Right lobe of liver (tissue), 6 donors: ENCODE measurements around the gene YOD1. TPM values are rescaled to one million over a fixed set of nuclear protein-coding genes. Genes with fewer than 3 reads are reported as not detected.
A peak's percentile ranks its signal among the peaks of the same experiment; 100 is the strongest.

Experiments
- ATAC-seq, 4 donors: fragments of 200-7000 bp; cut with Tn5 transposase; one replicate each; pipeline ENCODE4 v1.9.1; 2020; ENCODE audit warnings: mild to moderate bottlenecking in 4 of 4, moderate library complexity in 4 of 4
- DNase-seq, 3 donors: peaks; one replicate each; pipeline ENCODE4 v3.0.0-alpha.2; 2020
- H3K27ac ChIP-seq, 3 donors: fragments of 200-600 bp; one replicate each; pipeline ENCODE4 v1.8.0; 2022
- H3K27me3 ChIP-seq, 2 donors: fragments of 200-600 bp; one replicate each; pipeline ENCODE4 v1.8.0; 2022
- H3K36me3 ChIP-seq, 4 donors: fragments of 200-600 bp; sonication (generic) in 1 of 4; one replicate each; pipeline versions ENCODE4 v1.5.1 to v1.8.0; 2017 to 2022; ENCODE audit warnings: control low read depth in 1 of 4
- H3K4me1 ChIP-seq, 4 donors: fragments of 200-600 bp; sonication (generic) in 1 of 4; one replicate each; pipeline versions ENCODE4 v1.5.1 to v1.8.0; 2017 to 2022; ENCODE audit warnings: control low read depth in 1 of 4
- H3K4me3 ChIP-seq, 3 donors: fragments of 200-600 bp; one replicate each; pipeline ENCODE4 v1.8.0; 2022
- H3K9me3 ChIP-seq, 4 donors: fragments of 200-600 bp; sonication (generic) in 1 of 4; one replicate each; pipeline versions ENCODE4 v1.5.1 to v1.8.0; 2017 to 2022; ENCODE audit warnings: control low read depth in 1 of 4
- POLR2A ChIP-seq: fragments of 450-650 bp; IDR thresholded peaks from one replicate; pipeline ENCODE4 v1.6.1; 2017; ENCODE audit warnings: antibody characterized with exemption, mild to moderate bottlenecking
- WGBS: methylation state at CpG from one replicate; pipeline ENCODE4 v1.1.6; 2018; ENCODE audit warnings: low coverage, low lambda C conversion rate; ENCODE audit not compliant: insufficient coverage; ENCODE audit errors: missing lambda C conversion rate; 5-methylcytosine and 5-hydroxymethylcytosine counted together
- intact Hi-C, 2 donors: fragments of 100-400 bp; cut with DNase I; formaldehyde crosslinking; loops; one replicate each; pipeline versions ENCODE4 v1.11.2 to v1.14.1; 2022
- total RNA-seq, 6 experiments: library from RNA; depleted of rRNA in 2 of 6; stranded (reverse); fragments of >200 nt in 2 of 6; fragmentation: NEBNext Ultra II Directional in 3 of 6; extraction: Animal tissue kit (Norgen Biotek cat#: 25700) in 3 of 6; gene quantifications; one replicate each; pipeline versions ENCODE4 v1.1.0 to v1.2.4, GENCODE V29; 2016 to 2023
- TF ChIP-seq, protein P1 (sequence below), 4 donors: fragments of 200-600 bp in 3 of 4; fragments of 450-650 bp in 1 of 4; IDR thresholded peaks; one replicate each; pipeline versions ENCODE4 v1.5.1 to v1.8.0; 2016 to 2022; ENCODE audit warnings: antibody characterized with exemption in 4 of 4, mild to moderate bottlenecking in 2 of 4
- donor health status: DM: no; HTN: yes; CAD: no.
- donor health status: DM: no; HTN: no; CAD: no.
- donor health status: DM: no; HTN: no; CAD: no.
- donor health status: DM: no; HTN: yes; CAD: no.
- donor health status: DM: no; HTN: yes; CAD: no.

YOD1 gene
- total RNA-seq, 6 experiments from 2014 or later = 3.0 to 4.8 (median 3.5) TPM

DNA sequence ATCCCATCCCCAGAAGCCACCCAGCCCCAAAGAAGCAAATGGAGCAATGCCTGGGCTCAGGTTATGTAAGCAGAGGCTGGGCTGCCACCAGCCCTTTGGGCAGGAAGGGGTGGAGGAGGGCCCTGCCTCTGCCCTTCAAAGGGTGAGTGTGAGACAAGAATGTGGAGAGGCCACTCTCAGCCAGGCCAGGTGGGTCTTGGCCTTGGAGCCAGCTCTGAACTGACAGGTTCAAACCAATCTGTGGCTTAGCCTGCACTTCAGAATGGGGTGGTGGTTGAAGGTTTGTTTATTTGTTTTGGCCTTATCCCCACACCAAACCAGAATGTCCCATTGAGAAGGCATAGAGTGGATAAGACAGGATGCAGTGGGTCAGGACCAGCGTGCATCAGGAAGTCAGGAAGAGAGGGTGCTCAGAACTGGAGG, 48.3 kb downstream of the YOD1 start:
- H3K36me3 ChIP-seq = no peaks in the 10 kb centered on the region
- H3K4me3 ChIP-seq = no peak overlapping the region
- TF ChIP-seq, protein P1, sequence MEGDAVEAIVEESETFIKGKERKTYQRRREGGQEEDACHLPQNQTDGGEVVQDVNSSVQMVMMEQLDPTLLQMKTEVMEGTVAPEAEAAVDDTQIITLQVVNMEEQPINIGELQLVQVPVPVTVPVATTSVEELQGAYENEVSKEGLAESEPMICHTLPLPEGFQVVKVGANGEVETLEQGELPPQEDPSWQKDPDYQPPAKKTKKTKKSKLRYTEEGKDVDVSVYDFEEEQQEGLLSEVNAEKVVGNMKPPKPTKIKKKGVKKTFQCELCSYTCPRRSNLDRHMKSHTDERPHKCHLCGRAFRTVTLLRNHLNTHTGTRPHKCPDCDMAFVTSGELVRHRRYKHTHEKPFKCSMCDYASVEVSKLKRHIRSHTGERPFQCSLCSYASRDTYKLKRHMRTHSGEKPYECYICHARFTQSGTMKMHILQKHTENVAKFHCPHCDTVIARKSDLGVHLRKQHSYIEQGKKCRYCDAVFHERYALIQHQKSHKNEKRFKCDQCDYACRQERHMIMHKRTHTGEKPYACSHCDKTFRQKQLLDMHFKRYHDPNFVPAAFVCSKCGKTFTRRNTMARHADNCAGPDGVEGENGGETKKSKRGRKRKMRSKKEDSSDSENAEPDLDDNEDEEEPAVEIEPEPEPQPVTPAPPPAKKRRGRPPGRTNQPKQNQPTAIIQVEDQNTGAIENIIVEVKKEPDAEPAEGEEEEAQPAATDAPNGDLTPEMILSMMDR (IDR thresholded peaks at IDR 0.05) = no peak
- no peak for TF ChIP-seq POLR2A
- peak in 1 of 3 donors; percentile 36 for DNase-seq
- H3K27me3 ChIP-seq = no peaks in the 10 kb centered on the region
- H3K4me1 ChIP-seq = peaks cover 0 to 18% (median 6%) of the 10 kb centered on the region in 4 donors
- intact Hi-C loops = no loop called here
- H3K9me3 ChIP-seq = no peaks in the 10 kb centered on the region
- ATAC-seq = peak; percentile 20 to 55 (median 32)
- no CpG with 5 or more reads among the region's 1 CpG for WGBS
- H3K27ac ChIP-seq = no peak overlapping the region

DNA sequence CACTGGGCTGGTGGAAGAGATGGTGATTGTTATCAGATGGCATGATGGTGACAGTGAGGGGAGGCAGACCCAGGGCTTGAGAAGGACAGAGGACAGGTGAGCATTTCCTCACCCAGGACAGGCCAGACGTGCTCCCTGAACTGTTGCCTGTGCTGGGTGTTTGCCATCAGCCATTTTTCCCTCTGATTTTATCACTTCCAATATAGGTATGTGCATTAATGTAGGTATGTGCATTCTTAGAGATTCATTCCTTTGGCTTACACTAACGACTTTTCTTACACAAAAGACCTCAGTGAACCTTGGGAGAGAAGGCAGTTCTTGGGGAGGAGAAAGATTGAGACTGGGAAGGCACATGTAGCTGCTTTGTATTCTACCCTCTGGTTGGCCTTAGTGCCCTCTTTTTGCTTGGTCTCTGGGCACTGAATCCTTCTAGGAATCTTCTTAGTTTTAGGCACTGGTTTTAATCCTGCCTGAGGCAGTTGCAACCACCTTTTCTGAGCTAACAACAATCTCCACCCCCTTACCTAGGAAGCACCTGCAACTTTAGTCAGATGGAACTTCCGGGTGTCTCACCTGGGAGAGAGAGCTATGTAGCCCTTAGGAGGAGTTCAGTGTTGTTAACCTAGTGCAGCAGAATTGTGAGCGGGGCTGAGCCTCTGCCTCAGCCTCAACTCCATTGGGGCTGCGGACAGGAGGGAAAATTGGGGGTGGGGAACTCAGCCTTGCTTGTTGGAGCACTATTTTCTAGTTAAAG, 49.3 kb downstream of the YOD1 start:
- DNase-seq (no peak), ATAC-seq (no peak)
- Histone ChIP-seq H3K36me3 (no peaks in the 10 kb centered on the region), H3K27ac (no peak overlapping the region), H3K27me3 (no peaks in the 10 kb centered on the region), H3K9me3 (no peaks in the 10 kb centered on the region), H3K4me3 (no peak overlapping the region), H3K4me1 (peaks cover 0 to 18% (median 6%) of the 10 kb centered on the region in 4 donors)
- intact Hi-C loops = no loop called here
- TF ChIP-seq, protein P1 (IDR thresholded peaks at IDR 0.05) = no peak
- TF ChIP-seq POLR2A = no peak
- WGBS = 90% methylated on average over 5 of the region's 5 CpGs

DNA sequence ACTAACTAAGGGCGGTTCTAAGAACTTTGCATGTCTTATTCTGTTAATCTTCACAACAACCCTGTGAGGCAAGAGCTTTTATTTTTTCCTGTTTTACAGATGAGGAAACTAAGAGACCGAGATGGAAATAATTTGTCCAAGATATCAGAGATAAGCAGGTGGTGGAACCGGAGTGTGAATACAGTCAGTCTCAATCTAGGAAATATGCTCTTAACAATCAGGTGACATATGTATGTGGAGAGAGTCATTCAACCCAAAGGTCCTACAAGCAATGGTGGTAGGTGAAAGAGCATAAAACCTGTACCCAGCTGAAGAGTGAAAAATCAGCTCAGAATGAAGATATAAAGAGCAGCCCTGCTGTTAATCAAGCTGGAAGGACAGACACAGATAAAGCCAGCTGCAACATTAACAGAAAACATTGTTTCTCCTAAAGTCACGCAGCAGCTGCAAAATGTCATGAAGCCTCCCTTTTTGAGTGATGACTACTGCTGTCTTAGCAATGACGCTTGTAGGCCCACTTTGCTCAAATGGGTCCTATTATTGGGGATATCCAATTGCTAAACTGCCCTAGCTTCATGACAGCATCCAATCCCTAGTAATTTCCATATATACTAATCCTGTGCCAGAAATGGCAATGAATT, 50.2 kb downstream of the YOD1 start:
- Histone ChIP-seq H3K9me3 (no peaks in the 10 kb centered on the region), H3K4me3 (no peak overlapping the region), H3K4me1 (peaks cover 0 to 12% (median 5%) of the 10 kb centered on the region in 4 donors), H3K27me3 (no peaks in the 10 kb centered on the region), H3K27ac (no peak overlapping the region), H3K36me3 (no peaks in the 10 kb centered on the region)
- no peak for TF ChIP-seq POLR2A
- TF ChIP-seq, protein P1 (IDR thresholded peaks at IDR 0.05) = no peak
- intact Hi-C loops = no loop called here
- ATAC-seq (no peak), DNase-seq (no peak)
- WGBS = 67% methylated on average over 4 of the region's 5 CpGs

DNA sequence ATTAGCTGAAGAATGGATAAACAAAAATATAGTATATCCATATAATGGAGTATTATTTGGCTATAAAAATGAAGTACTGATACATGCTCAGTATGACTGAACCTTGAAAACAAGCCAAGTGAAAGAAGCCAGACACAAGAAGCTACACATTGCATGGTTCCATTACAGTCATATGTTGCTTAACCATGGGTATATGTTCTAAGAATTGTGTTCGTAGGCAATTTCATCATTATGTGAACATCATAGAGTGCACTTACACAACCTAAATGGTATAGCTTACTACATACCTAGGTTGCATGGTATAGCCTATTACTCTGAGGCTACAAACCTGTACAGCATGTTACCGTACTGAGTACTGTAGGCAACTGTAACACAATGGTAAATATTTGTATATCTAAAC, 52.2 kb downstream of the YOD1 start:
- H3K9me3 ChIP-seq = no peaks in the 10 kb centered on the region
- ATAC-seq (no peak), DNase-seq (no peak)
- WGBS = 79% methylated on average over 2 of the region's 2 CpGs
- H3K4me3 ChIP-seq = no peak overlapping the region
- H3K27me3 ChIP-seq = no peaks in the 10 kb centered on the region
- intact Hi-C loops = no loop called here
- H3K4me1 ChIP-seq = no peaks in the 10 kb centered on the region
- no peak overlapping the region for H3K27ac ChIP-seq
- TF ChIP-seq, protein P1 (IDR thresholded peaks at IDR 0.05) = no peak
- no peak for TF ChIP-seq POLR2A
- no peaks in the 10 kb centered on the region for H3K36me3 ChIP-seq

Other genes with a start within 250 kb of the YOD1 start
- not detected for gene IL20, start 185.6 kb downstream of the YOD1 start, total RNA-seq
- gene IL24, start 153.8 kb downstream of the YOD1 start, total RNA-seq = not detected
- 1 to 10 TPM in 5 of 6 experiments, under 1 TPM in 1; 0.80 to 3.2 (median 1.4) TPM for gene FCMR, start 129.3 kb downstream of the YOD1 start, total RNA-seq
- 100 to 1,000 TPM in 2 of 6 experiments, 10 to 100 TPM in 4; 20.6 to 134 (median 85.1) TPM for gene PIGR, start 104.7 kb downstream of the YOD1 start, total RNA-seq
- gene FCAMR, start 80.7 kb downstream of the YOD1 start, total RNA-seq = 10 to 100 TPM in 1 of 6 experiments, 1 to 10 TPM in 4, under 1 TPM in 1; 0.44 to 31.1 (median 2.2) TPM
- under 1 TPM; 0.27 to 0.68 (median 0.37) TPM for gene C1orf116, start 18.5 kb downstream of the YOD1 start, total RNA-seq
- gene PFKFB2, start 2.1 kb upstream of the YOD1 start, total RNA-seq = 1 to 10 TPM; 2.9 to 6.1 (median 5.1) TPM
- gene C4BPB, start 37.7 kb upstream of the YOD1 start, total RNA-seq = 100 to 1,000 TPM; 156 to 328 (median 226) TPM
- 1,000 to 10,000 TPM in 3 of 6 experiments, 100 to 1,000 TPM in 3; 746 to 1,325 (median 959) TPM for gene C4BPA, start 53.0 kb upstream of the YOD1 start, total RNA-seq